ENCODE results near the gene LYSMD2.

The LYSMD2 gene

GRCh38 chr15:51681303-51681963 is 56.0 kb downstream of the LYSMD2 start, which contains the start of gene SCG3:
TSS of gene SCG3 (plus strand) at chr15:51681503. CDS start at chr15:51681756, 253 bp downstream.
- H3K9me3 ChIP-seq (ENCODE audit: insufficient read depth, low read length, severe bottlenecking) = no peaks in the 10 kb centered on the region
- no peak within 1 kb of the TSS for H3K27ac ChIP-seq (ENCODE audit: low read length)
- no peak within 1 kb of the TSS for H3K9ac ChIP-seq (ENCODE audit: low read depth, low read length)
- TF ChIP-seq EZH2 (IDR thresholded peaks at IDR 0.05; ENCODE audit: borderline replicate concordance, low read depth, low read length, severe bottlenecking) (no peak), CTCF (IDR thresholded peaks at IDR 0.05; ENCODE audit: borderline replicate concordance, extremely low read depth, low read length, poor library complexity, severe bottlenecking) (no peak)
- no peak within 1 kb of the TSS for H3K4me2 ChIP-seq (ENCODE audit: insufficient read depth, low read length)
- H3K4me3 ChIP-seq (ENCODE audit: low read depth in 1 of 2, low read length in 2 of 2) = no peak within 1 kb of the TSS
- H3K27me3 ChIP-seq (ENCODE audit: insufficient read depth, low read length, poor library complexity) = no peaks in the 10 kb centered on the region
- no peaks in the 10 kb centered on the region for H4K20me1 ChIP-seq (ENCODE audit: insufficient read depth, low read length)
- H3K79me2 ChIP-seq (ENCODE audit: insufficient read depth, low read length) = no peaks in the 10 kb centered on the region
- ATAC-seq (ENCODE audit: insufficient read depth, low read depth) (peak; percentile 54; the same call in 2 of the 3 replicates), DNase-seq (peak; percentile 29)
- H3K4me1 ChIP-seq (ENCODE audit: insufficient read depth, low read length) = no peaks in the 10 kb centered on the region
- no peak within 1 kb of the TSS for H2AFZ ChIP-seq (ENCODE audit: low read depth, low read length)
- H3K36me3 ChIP-seq (ENCODE audit: insufficient read depth, low read length) = no peaks in the 10 kb centered on the region

- Histone ChIP-seq H3K4me3 (ENCODE audit: low read depth in 1 of 2, low read length in 2 of 2) (no peak overlapping the region), H3K27me3 (ENCODE audit: insufficient read depth, low read length, poor library complexity) (no peaks in the 10 kb centered on the region), H3K36me3 (ENCODE audit: insufficient read depth, low read length) (no peaks in the 10 kb centered on the region), H3K4me1 (ENCODE audit: insufficient read depth, low read length) (no peaks in the 10 kb centered on the region), H3K9ac (ENCODE audit: low read depth, low read length) (no peak overlapping the region), H3K4me2 (ENCODE audit: insufficient read depth, low read length) (no peak overlapping the region), H4K20me1 (ENCODE audit: insufficient read depth, low read length) (no peaks in the 10 kb centered on the region), H2AFZ (ENCODE audit: low read depth, low read length) (no peak overlapping the region), H3K27ac (ENCODE audit: low read length) (no peak overlapping the region), H3K9me3 (ENCODE audit: insufficient read depth, low read length, severe bottlenecking) (no peaks in the 10 kb centered on the region), H3K79me2 (ENCODE audit: insufficient read depth, low read length) (no peaks in the 10 kb centered on the region)
- TF ChIP-seq EZH2 (IDR thresholded peaks at IDR 0.05; ENCODE audit: borderline replicate concordance, low read depth, low read length, severe bottlenecking) (no peak), CTCF (IDR thresholded peaks at IDR 0.05; ENCODE audit: borderline replicate concordance, extremely low read depth, low read length, poor library complexity, severe bottlenecking) (no peak)
- ATAC-seq (ENCODE audit: insufficient read depth, low read depth) = no peak
- DNase-seq = no peak
Measured at GRCh38 chr15:51680321-51680720, 57.1 kb downstream of the LYSMD2 start.

GRCh38 chr15:51678096-51678495 is 59.4 kb downstream of the LYSMD2 start:
- H3K79me2 ChIP-seq (ENCODE audit: insufficient read depth, low read length) = no peaks in the 10 kb centered on the region
- DNase-seq (no peak), ATAC-seq (ENCODE audit: insufficient read depth, low read depth) (no peak)
- H3K9me3 ChIP-seq (ENCODE audit: insufficient read depth, low read length, severe bottlenecking) = no peaks in the 10 kb centered on the region
- no peaks in the 10 kb centered on the region for H3K27me3 ChIP-seq (ENCODE audit: insufficient read depth, low read length, poor library complexity)
- no peaks in the 10 kb centered on the region for H3K36me3 ChIP-seq (ENCODE audit: insufficient read depth, low read length)
- H3K27ac ChIP-seq (ENCODE audit: low read length) = no peak overlapping the region
- H3K4me3 ChIP-seq (ENCODE audit: low read depth in 1 of 2, low read length in 2 of 2) = no peak overlapping the region
- no peak overlapping the region for H3K9ac ChIP-seq (ENCODE audit: low read depth, low read length)
- no peaks in the 10 kb centered on the region for H4K20me1 ChIP-seq (ENCODE audit: insufficient read depth, low read length)
- no peak overlapping the region for H3K4me2 ChIP-seq (ENCODE audit: insufficient read depth, low read length)
- TF ChIP-seq EZH2 (IDR thresholded peaks at IDR 0.05; ENCODE audit: borderline replicate concordance, low read depth, low read length, severe bottlenecking) (no peak), CTCF (IDR thresholded peaks at IDR 0.05; ENCODE audit: borderline replicate concordance, extremely low read depth, low read length, poor library complexity, severe bottlenecking) (no peak)
- H2AFZ ChIP-seq (ENCODE audit: low read depth, low read length) = no peak overlapping the region
- no peaks in the 10 kb centered on the region for H3K4me1 ChIP-seq (ENCODE audit: insufficient read depth, low read length)
